ENCODE data around the gene ANKRD12.
"Not testable (repeated sequence)": the region's sequence is repeated elsewhere in the genome, so short reads cannot be mapped to it uniquely, and the experiment has no call there.

The ANKRD12 gene

DNA sequence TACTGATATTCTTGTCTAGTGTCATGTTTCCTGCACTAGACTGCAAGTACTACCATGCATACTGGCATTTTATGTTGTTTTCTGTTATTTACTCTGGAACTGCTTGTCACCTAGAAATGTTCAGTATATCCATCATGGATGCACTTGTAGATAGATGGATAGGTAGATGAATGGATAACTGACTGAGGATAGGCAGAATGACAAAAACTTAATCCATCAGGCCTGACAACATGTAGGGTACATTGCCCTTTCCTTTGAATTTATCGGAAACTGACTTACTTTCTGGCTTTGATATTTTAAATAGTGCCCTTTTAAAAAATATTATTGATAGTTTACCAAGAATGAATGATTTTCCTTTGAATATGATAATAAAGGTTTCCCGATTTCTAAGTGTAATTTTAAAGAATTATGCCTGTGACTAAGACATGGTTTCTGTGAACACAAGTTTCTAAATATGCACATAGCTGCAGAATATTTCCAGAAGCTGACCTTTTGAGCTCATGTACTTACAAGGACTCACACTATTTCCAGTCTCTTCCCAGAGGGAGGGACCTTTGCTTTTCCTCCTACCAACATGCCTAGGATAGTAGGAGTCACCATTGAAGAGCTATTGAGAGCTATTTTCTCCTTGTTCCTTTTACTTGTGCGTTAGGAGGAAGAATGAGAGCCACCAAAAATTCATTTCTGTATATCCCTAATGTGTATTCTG lies 81.3 kb downstream of the ANKRD12 start:
- intact Hi-C loops (cut with DNase I): no loop called here
- no peak for DNase-seq

DNA sequence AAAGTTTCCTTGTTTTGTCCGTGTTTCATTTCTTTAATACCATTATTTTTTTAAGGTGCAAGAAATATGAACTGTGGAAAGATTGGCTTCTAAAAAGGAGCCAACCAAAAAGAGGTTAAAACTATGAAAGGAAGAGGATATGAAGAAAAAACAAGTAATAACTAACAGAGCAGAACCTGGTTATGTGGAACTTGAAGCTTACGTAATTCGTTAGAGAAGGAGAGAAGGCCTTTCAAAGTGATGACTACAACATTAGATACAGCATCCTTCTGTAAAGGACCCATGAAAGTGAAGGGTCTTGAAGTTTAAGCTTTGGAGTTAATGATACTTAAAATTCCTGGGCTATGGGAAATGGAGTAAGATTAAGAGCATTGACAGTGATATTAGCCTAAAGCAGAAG lies 84.5 kb downstream of the ANKRD12 start:
- intact Hi-C loops (cut with DNase I): no loop called here
- DNase-seq: no peak

DNA sequence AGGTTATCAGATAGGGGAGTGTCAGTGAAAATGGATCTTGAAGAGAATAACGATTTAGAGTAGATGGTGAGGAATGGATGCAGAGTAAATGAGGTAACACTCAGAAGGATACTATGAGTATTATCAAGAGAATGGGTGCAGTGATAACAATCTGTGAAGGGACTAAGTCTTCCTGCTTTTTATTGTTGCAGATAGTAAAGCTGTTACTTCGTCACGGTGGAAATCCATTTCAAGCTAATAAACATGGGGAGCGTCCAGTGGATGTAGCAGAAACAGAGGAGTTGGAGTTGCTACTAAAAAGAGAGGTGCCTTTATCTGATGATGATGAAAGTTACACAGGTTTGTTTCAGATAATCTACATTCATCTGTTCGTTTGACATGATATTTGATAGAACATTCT lies 85.1 kb downstream of the ANKRD12 start:
- no peak for DNase-seq
- intact Hi-C loops (cut with DNase I): no loop called here

DNA sequence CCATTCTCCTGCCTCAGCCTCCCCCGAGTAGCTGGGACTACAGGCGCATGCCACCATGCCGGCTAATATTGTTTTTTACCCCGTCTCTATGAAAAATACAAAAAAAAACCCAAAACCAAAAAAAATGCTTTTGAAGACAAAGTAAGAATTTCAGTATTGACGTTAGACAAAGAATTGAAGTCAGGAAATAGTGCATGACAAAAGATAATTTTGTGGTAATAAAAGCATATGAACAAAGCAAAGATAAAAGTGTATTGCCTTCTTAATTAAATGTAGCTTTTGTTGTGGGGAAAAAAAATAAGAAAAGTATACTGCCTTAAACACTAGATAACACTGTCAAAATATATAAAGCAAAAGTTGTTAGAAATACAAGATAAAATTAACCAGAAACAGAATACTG lies 86.8 kb downstream of the ANKRD12 start:
- intact Hi-C loops (cut with DNase I): no loop called here

DNA sequence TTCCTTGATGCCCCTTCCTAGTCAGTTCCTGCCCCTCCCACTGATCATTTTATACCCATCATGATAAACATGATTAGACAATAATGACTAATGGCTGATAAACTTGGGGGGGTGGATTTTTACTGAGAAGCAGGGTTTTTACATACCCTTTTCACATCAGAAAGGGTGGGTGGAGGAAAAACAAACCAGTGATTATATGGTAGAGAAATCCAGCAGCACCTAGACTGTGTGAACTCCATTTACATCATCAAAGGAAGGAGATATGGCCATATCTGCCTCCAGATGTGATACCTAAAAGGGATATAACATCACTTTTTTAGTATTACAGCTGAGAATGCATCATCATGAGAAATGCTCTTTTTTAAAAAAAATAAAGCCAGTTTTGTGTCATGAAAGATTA lies 89.9 kb downstream of the ANKRD12 start:
- intact Hi-C loops (cut with DNase I): no loop called here
- no peak for DNase-seq

More for the DNA sequence above, 86.8 kb downstream of the ANKRD12 start:
- no peak for DNase-seq

DNA sequence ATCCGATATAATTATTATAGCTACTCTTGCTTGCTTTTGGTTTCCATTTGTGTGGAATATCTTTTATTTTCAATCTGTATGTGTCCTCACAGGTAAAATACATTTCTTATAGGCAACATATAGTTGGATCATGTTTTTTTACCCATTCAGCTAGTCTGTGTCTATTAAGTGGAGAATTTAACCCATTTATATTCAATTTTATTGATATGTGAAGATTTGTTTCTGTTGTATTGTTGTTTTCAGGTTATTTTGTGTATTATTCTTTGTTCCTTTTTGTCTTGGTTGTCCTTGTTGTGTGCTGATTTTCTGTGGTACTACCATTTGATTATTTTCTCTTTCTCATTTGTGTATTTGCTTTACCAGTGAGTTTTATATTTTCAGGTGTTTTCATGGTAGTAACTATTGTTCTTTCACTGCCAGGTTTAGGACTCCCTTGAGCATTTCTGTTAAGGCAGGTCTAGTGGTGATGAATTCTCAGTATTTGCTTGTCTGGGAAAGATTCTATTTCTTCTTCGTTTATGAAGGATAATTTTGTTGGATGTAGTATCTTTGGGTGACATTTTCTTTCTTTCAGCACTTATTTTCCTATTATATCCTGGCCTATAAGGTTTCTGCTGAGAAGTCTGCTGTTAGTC lies 95.4 kb downstream of the ANKRD12 start:
- no peak for DNase-seq
- intact Hi-C loops (cut with DNase I): no loop called here

DNA sequence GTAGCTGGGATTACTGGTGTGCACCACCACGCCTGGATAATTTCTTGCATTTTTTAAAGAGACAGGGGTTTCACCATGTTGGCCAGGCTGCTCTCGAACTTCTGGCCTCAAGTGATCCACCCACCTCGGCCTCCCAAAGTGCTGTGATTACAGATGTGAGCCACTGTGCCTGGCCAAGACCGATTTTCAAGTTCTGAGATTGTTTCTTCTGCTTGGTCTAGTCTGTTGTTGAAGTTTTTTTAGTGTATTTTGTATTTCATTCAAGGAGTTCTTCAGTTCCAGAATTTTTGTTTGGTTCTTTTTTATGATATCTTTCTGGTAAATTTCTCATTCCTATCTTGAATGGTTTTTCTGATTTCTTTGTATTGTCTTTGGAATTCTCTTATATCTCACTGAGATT lies 96.4 kb downstream of the ANKRD12 start:
- no peak for DNase-seq
- intact Hi-C loops (cut with DNase I): no loop called here

DNA sequence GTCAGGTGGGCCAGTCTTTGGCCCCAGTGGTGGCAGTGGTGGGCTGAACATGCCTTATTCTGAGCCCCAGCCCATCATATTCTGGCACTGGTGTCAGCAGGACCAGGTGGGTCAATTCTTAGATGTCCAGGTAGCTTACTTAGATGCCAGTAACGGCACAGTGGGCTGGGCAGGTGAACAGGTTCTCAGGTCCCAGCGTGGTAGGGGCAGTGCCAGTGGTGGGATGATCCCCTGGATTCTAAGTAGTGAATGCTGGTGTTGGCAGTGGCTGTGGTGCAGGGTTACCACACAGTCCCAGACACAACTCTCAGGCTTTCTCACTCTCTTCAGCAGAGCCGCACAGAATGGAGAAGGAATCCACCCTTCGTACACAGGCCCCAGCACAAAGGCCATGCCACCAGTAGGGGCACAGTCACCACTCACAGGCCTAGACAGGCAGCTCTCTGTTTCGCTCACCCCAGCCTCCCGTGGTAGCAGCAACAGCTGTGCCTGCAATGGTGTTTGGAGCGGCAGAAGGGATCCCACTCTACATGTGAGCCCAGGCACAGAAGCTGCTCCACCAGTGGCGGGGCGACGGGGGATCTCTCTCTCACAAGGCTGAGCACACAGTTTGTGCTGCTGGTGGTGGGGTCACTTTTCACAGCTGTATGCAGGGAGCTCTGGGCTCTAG lies 97.3 kb downstream of the ANKRD12 start:
- DNase-seq: peak in 3 of 10 donors; percentile 19 to 86 (median 21)

DNA sequence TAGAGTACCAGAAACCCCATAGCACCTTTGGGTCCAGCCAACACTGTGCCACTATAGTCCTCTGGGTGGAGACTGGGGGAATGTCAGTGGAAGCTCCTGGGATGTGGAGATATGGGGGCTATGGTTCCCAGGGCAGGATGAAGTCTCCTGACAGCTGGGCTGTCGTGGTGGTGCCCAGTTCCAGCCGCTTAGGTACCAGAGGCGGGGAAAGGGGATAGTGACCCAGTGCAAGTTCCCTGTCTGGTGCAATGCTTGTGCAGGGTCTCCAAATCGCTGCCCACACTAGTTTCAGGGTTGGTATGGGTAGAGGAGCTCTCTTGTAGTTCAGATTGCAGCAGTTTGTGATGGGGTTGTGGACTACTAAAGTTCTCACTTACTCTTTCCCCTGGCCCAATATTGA lies 97.9 kb downstream of the ANKRD12 start:
- intact Hi-C loops (cut with DNase I): no loop called here
- DNase-seq: peak in 1 of 10 donors; percentile 33

More for the DNA sequence above, 97.3 kb downstream of the ANKRD12 start:
- intact Hi-C loops (cut with DNase I): no loop called here

DNA sequence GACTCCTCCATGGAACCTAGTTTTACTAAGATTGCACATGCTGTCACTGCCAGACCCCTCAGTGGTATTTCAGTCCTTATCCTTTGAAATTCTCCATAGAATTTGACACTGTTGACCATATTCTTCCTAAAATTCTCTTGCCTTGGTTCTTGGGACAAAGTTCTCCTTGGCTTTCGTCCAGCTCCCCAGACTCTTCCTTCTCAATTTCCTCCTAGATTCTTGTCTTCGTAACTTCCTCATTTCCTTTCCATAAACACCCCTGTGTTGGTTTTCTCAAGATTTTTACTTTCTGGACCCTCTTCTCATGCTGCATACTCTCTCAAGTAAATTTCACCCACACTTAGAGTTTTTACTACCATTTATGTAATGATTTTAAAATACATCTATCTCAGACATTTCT lies 101.4 kb downstream of the ANKRD12 start:
- intact Hi-C loops (cut with DNase I): no loop called here
- DNase-seq: no peak

DNA sequence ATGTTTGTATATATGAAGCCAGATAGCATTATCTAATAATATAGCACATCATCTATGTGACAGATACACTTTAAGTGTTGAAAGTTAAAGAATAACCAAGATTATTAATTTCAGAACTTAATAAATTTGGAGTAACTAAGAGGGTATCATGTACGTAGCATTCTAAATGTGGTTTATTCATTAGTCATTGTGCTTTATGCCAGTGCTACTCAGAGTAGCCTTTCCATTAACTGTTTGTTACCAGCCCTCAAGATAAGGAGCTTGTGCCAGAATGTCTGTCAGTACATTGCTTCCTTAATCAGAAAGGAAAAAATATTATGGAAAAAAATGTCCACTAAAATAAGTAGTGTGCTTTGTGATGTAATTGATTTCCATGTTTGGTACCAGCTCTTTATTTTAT lies 103.1 kb downstream of the ANKRD12 start:
- DNase-seq: no peak
- intact Hi-C loops (cut with DNase I): no loop called here

DNA sequence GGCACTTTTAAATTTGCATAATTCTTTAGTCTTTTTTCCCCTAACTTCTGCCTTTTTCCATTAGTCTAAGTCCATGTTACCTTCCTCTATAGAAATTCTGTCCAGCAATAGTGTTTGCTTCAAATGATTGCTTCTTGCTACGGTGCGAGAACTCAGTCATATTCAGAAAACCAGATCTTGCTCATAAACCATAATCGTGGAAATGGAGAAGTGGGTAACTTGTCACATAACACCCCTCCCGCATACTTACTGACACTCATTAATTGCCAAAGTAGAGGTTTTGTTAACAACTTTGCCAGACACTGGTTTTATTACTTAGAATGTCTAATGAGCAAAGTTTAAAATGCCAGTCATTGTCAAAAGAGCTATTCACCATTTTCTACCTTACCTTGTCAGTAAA lies 103.7 kb downstream of the ANKRD12 start:
- intact Hi-C loops (cut with DNase I): no loop called here
- no peak for DNase-seq

DNA sequence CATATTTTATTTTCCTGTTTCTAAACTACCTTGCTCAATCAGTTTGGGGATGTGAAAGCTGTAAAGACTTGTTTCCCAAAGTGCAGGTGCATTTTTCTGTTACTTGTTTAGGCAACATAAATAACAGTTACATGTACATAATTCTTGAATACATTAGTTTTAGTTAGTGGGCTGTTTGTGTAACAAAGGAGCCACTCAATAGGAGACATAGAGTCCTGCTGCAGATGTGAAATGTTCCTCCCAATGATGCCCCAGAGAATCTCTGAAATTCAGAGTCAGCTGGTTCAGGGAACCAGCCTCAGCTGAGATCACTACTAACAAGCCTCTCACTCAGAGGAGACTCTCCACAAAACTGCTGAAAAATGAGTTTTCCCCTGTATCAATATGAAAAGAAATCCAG lies 106.4 kb downstream of the ANKRD12 start:
- no peak for DNase-seq
- intact Hi-C loops (cut with DNase I): no loop called here

DNA sequence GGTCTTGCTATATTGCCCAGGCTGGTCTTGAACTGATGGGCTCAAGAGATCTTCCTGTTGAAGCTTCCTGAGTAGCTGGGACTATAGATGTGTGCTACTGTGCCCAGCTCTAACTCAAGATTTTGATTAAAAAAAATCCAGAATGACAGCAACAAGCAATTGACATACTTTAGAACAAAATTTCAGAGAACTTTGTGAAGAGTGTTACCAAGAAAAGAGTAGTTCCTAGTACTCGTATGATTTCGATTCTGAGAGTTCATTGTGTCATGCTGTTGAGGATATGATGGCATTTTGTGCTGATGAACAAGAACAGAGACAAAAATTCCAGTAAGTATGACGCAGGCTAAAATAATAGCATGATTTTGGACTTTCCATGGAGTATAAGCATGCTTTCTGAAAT lies 107.8 kb downstream of the ANKRD12 start:
- intact Hi-C loops (cut with DNase I): no loop called here
- DNase-seq: no peak

DNA sequence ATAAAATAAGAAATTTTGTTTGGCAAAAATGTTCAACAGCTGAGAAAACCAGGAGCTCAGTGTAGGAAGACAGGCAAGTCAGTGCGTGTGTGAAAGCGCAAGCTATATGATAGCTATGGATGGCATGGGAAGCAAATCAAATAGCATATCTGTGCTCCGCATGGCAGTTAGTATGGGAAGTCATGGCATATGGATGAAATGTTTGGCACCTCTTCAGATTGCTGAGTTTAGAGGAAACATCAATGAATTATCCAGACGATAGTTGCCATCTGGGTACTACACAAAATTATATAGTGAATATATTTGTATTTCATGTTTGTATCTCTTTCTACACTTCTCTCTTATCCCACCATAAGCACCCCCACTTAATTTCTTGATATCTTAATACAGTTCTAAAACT lies 112.1 kb downstream of the ANKRD12 start:
- no peak for DNase-seq
- intact Hi-C loops (cut with DNase I): no loop called here

DNA sequence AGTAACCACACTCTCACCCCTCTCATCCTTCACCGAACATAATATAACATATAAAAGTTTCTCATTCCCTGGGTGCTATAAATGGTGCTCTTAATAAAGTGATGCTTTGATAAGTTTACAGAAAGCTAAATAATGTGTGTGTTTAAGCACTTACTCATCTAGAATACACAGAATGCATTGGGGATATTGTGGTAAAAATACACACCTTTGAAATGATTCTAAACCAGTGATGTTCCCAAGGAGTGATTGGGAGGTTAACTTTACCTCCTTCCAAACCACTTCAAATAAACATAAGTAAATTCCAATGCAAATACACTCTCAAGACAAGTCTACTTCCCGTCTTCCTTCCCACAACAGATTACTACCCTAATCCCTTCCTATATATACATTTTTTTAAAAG lies 112.7 kb downstream of the ANKRD12 start:
- intact Hi-C loops (cut with DNase I): no loop called here
- no peak for DNase-seq

DNA sequence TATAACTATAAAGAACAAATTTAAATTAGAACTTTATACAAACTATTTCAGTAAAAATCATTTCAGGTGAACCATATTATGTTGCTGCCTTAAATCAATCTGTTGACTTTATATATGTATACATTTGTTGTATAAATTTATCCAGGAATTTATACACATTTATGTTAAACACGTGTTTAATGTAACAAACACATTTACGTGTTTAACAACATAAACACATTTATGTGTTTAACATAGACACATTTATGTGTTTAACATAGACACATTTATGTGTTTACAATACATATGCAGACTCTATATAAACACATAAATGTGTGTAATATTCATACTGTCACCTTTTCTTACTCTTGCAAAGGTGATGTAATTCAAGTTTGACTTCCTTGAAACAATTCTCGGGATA lies 122.6 kb downstream of the ANKRD12 start:
- intact Hi-C loops (cut with DNase I): no loop called here

DNA sequence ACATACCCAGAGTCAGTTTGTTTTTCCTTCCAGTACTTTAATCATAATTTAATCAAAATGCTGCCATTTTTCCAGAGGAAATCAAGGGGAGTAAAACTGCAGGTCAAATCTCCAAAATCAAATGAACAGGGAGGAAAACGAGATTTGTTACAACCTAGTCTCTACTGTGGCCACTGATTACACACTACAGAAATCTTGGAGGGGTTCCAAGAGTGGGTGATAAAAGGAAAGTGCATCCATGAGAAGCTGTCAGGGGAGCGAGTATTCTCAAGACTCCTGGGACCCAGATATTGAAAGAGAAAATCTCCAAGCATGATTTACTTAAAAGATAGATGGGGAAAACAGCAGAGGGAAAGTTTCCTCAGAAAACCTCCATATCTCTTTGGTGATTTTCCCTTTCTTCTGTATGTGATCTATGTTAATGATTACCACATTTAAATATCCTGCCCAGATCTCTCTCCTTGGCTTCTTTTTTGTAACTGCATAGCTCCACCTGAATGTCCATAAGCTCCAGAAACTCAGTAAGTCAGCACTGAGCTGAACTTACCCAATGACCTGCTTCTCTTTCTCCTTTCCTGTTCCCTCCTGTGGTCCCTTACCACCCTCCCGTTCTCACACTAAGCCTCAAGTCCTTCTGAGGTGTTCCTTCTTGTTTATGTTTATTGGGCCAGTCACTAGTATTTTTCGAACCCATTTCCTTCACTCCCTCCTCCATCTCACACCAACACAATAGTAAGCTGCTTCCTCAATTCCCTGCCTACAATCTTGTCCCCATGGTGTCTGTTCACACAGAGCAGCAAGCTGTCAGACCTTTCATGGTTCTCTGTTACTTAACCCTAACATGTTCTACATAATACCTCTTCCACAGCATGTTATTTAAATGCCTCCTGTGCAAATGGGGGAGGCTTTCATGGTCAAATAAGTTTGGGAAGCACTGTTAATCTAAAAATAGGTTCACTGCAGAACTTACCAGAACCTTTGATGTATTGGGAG lies 124.1 kb downstream of the ANKRD12 start:
- intact Hi-C loops (cut with DNase I): no loop called here
- DNase-seq: no peak

More for the DNA sequence above, 122.6 kb downstream of the ANKRD12 start:
- DNase-seq: no peak

DNA sequence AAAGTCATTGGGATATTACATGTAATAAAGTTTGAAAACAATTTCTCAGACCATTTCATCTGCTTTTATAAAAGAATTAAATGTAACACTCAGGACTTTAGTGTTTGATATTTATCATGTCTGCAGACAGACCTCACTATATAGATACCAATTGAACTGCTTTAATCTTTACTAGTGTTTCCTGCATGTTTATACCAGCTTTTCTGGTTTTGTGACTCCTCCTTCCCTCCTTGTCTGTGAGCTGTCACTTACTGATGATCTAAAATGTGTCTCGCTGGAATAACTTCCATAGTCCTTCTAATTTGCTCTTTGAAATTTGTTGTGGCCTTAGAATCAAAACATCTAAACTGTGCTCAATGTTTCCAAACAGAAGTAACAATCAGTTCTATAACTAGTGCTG lies 126.7 kb downstream of the ANKRD12 start:
- intact Hi-C loops (cut with DNase I): no loop called here
- DNase-seq: no peak

DNA sequence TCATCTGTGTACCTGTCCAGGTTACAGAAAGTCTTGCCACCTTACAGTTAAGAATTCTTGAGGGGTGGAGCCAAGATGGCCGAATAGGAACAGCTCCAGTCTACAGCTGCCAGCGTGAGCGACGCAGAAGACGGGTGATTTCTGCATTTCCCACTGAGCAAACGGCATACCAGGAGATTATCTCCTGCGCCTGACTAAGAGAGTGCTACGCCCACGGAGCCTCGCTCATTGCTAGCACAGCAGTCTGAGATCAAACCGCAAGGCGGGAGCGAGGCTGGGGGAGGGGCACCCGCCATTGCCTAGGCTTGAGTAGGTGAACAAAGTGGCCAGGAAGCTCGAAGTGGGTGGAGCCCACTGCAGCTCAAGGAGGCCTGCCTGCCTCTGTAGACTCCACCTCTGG lies 128.2 kb downstream of the ANKRD12 start:
- intact Hi-C loops (cut with DNase I): not testable (repeated sequence)

DNA sequence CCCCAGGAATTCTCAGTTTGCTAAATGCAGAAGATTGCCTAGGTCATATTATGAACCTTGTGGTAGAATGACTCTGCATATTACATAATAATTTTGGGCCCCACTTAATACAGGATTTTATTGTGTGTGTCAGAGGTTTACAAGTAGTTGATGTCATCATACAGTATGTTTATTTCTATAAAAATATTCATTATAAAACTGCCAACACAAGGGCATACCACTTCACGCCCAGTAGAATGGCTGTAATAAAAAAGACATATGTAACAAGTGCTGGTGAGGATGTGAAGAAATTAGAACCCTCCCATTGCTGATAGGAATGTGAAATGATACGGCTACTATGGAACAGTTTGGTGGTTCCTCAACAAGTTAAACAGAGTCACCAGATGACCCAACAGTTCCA lies 136.6 kb downstream of the ANKRD12 start:
- no peak for DNase-seq
- intact Hi-C loops (cut with DNase I): no loop called here

More for the DNA sequence above, 128.2 kb downstream of the ANKRD12 start:
- DNase-seq: peak in 1 of 10 donors; percentile 84
